Keratinocyte (primary cell): ENCODE data around the gene BLCAP.
"Not testable (repeated sequence)": the region's sequence is repeated elsewhere in the genome, so short reads cannot be mapped to it uniquely, and the experiment has no call there.

Experiments
- EZH2 ChIP-seq: IDR thresholded peaks from one replicate; pipeline ENCODE4 v1.6.1; 2012; ENCODE audit warnings: inconsistent platforms, mild to moderate bottlenecking, low read length, moderate library complexity
- TF ChIP-seq, protein P1 (sequence below), 3 experiments: IDR thresholded peaks in 1 of 3; conservative IDR thresholded peaks in 1 of 3; optimal IDR thresholded peaks in 1 of 3; 2 replicates in 2 of 3; 3 replicates in 1 of 3; pipeline versions ENCODE3 to v1.5.1; 2011; ENCODE audit warnings: low read length in 3 of 3, mild to moderate bottlenecking in 3 of 3, moderate library complexity in 2 of 3, control low read depth in 1 of 3, inconsistent platforms in 1 of 3; ENCODE audit not compliant: insufficient read depth in 2 of 3; ENCODE audit errors: extremely low read depth in 1 of 3

- TF ChIP-seq, protein P1, sequence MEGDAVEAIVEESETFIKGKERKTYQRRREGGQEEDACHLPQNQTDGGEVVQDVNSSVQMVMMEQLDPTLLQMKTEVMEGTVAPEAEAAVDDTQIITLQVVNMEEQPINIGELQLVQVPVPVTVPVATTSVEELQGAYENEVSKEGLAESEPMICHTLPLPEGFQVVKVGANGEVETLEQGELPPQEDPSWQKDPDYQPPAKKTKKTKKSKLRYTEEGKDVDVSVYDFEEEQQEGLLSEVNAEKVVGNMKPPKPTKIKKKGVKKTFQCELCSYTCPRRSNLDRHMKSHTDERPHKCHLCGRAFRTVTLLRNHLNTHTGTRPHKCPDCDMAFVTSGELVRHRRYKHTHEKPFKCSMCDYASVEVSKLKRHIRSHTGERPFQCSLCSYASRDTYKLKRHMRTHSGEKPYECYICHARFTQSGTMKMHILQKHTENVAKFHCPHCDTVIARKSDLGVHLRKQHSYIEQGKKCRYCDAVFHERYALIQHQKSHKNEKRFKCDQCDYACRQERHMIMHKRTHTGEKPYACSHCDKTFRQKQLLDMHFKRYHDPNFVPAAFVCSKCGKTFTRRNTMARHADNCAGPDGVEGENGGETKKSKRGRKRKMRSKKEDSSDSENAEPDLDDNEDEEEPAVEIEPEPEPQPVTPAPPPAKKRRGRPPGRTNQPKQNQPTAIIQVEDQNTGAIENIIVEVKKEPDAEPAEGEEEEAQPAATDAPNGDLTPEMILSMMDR (optimal IDR thresholded peaks at IDR 0.05 in 1 of 3, IDR thresholded peaks at IDR 0.05 in 1 of 3, conservative IDR thresholded peaks at IDR 0.05 in 1 of 3; ENCODE audit: extremely low read depth in 1 of 3, insufficient read depth in 2 of 3, low read length in 3 of 3): not testable (repeated sequence)
- TF ChIP-seq EZH2: not testable (repeated sequence)
These were observed 13.2 kb upstream of the BLCAP start for GRCh38 chr20:37540838-37541237.
